Stimulated activated CD8-positive, alpha-beta memory T cell treated with anti-CD3 and anti-CD28 coated beads, Interleukin-15, amount 100 ng/mL, for 1 hour (primary cell): ENCODE results near the gene STUM.
"Not testable (repeated sequence)": the region's sequence is repeated elsewhere in the genome, so short reads cannot be mapped to it uniquely, and the experiment has no call there.

Experiments
- DNase-seq: peaks from one replicate; pipeline ENCODE4 v3.0.0-alpha.2; 2020; ENCODE audit warnings: low read depth

The STUM gene

GRCh38 chr1:226627924-226628611, 79.5 kb downstream of the STUM start:
- DNase-seq, result no peak

GRCh38 chr1:226628612-226629155, 80.1 kb downstream of the STUM start:
- DNase-seq, result no peak

GRCh38 chr1:226629210-226629895, 80.8 kb downstream of the STUM start:
- no peak for DNase-seq

GRCh38 chr1:226629896-226630550, 81.5 kb downstream of the STUM start:
- DNase-seq, result no peak

- DNase-seq, result no peak
Measured at GRCh38 chr1:226630592-226630991, 82.0 kb downstream of the STUM start.

- DNase-seq, result no peak
Measured at GRCh38 chr1:226631229-226632000, 82.9 kb downstream of the STUM start.

GRCh38 chr1:226632169-226632879, 83.8 kb downstream of the STUM start:
- no peak for DNase-seq

GRCh38 chr1:226632922-226633351, 84.4 kb downstream of the STUM start:
- no peak for DNase-seq

GRCh38 chr1:226633541-226634165, 85.1 kb downstream of the STUM start:
- DNase-seq, result no peak

GRCh38 chr1:226634166-226634588, 85.6 kb downstream of the STUM start:
- peak; percentile 70 for DNase-seq

GRCh38 chr1:226634611-226635246, 86.2 kb downstream of the STUM start:
- no peak for DNase-seq

- no peak for DNase-seq
Measured at GRCh38 chr1:226635456-226635941, 86.9 kb downstream of the STUM start.

GRCh38 chr1:226636847-226637096, 88.2 kb downstream of the STUM start:
- no peak for DNase-seq

GRCh38 chr1:226637147-226637935, 88.8 kb downstream of the STUM start:
- no peak for DNase-seq

GRCh38 chr1:226638001-226638601, 89.5 kb downstream of the STUM start:
- DNase-seq, result no peak

- no peak for DNase-seq
Measured at GRCh38 chr1:226638608-226639007, 90.0 kb downstream of the STUM start.

GRCh38 chr1:226639206-226639605, 90.6 kb downstream of the STUM start:
- DNase-seq, result not testable (repeated sequence)

- no peak for DNase-seq
Measured at GRCh38 chr1:226639631-226640061, 91.1 kb downstream of the STUM start.
